ENCODE data around the gene CDO1. TPM values are rescaled to one million over a fixed set of nuclear protein-coding genes. Genes with fewer than 3 reads are reported as not detected.

The CDO1 gene
- total RNA-seq, 1 donor from 2014 or later, result 2.8 TPM

- TF ChIP-seq CTCF (IDR thresholded peaks at IDR 0.05), result no peak
- Mint-ChIP-seq H3K9me3 (ENCODE audit: low read depth) (peaks cover 11% of the 10 kb centered on the region), H3K27ac (ENCODE audit: unreplicated experiment) (peak overlapping the region; percentile 55), H3K27me3 (ENCODE audit: low read depth) (no peaks in the 10 kb centered on the region), H3K4me3 (ENCODE audit: unreplicated experiment) (no peak overlapping the region), H3K4me1 (ENCODE audit: low read depth) (peaks cover 57% of the 10 kb centered on the region), H3K36me3 (ENCODE audit: low read depth) (peaks cover 5% of the 10 kb centered on the region)
- no peak for DNase-seq (ENCODE audit: low spot score)
These were observed 39.5 kb upstream of the CDO1 start for GRCh38 chr5:115855959-115856358.

- no peak overlapping the region for H3K27ac Mint-ChIP-seq (ENCODE audit: unreplicated experiment)
These were observed 37.7 kb upstream of the CDO1 start for GRCh38 chr5:115854139-115854538.

GRCh38 chr5:115850744-115851416 is 34.4 kb upstream of the CDO1 start:
- Mint-ChIP-seq H3K27me3 (ENCODE audit: low read depth) (no peaks in the 10 kb centered on the region), H3K4me1 (ENCODE audit: low read depth) (peaks cover 39% of the 10 kb centered on the region), H3K36me3 (ENCODE audit: low read depth) (peaks cover 5% of the 10 kb centered on the region), H3K27ac (ENCODE audit: unreplicated experiment) (peak overlapping the region; percentile 2), H3K4me3 (ENCODE audit: unreplicated experiment) (no peak overlapping the region), H3K9me3 (ENCODE audit: low read depth) (peaks cover 11% of the 10 kb centered on the region)
- TF ChIP-seq CTCF (IDR thresholded peaks at IDR 0.05), result no peak
- DNase-seq (ENCODE audit: low spot score), result no peak

More at GRCh38 chr5:115854139-115854538, 37.7 kb upstream of the CDO1 start:
- Mint-ChIP-seq H3K4me1 (ENCODE audit: low read depth) (peaks cover 62% of the 10 kb centered on the region), H3K4me3 (ENCODE audit: unreplicated experiment) (no peak overlapping the region), H3K27me3 (ENCODE audit: low read depth) (no peaks in the 10 kb centered on the region), H3K9me3 (ENCODE audit: low read depth) (peaks cover 11% of the 10 kb centered on the region), H3K36me3 (ENCODE audit: low read depth) (peaks cover 5% of the 10 kb centered on the region)
- TF ChIP-seq CTCF (IDR thresholded peaks at IDR 0.05), result no peak
- DNase-seq (ENCODE audit: low spot score), result no peak

GRCh38 chr5:115849258-115849798 is 32.9 kb upstream of the CDO1 start:
- H3K9me3 Mint-ChIP-seq (ENCODE audit: low read depth), result peaks cover 11% of the 10 kb centered on the region
- H3K27me3 Mint-ChIP-seq (ENCODE audit: low read depth), result no peaks in the 10 kb centered on the region
- H3K27ac Mint-ChIP-seq (ENCODE audit: unreplicated experiment), result no peak overlapping the region
- H3K4me1 Mint-ChIP-seq (ENCODE audit: low read depth), result peaks cover 48% of the 10 kb centered on the region
- no peak overlapping the region for H3K4me3 Mint-ChIP-seq (ENCODE audit: unreplicated experiment)
- TF ChIP-seq CTCF (IDR thresholded peaks at IDR 0.05), result no peak
- peaks cover 5% of the 10 kb centered on the region for H3K36me3 Mint-ChIP-seq (ENCODE audit: low read depth)
- DNase-seq (ENCODE audit: low spot score), result no peak

- H3K27ac Mint-ChIP-seq (ENCODE audit: unreplicated experiment), result no peak overlapping the region
- no peaks in the 10 kb centered on the region for H3K9me3 Mint-ChIP-seq (ENCODE audit: low read depth)
- TF ChIP-seq CTCF (IDR thresholded peaks at IDR 0.05), result no peak
- H3K27me3 Mint-ChIP-seq (ENCODE audit: low read depth), result no peaks in the 10 kb centered on the region
- no peak overlapping the region for H3K4me3 Mint-ChIP-seq (ENCODE audit: unreplicated experiment)
- peaks cover 58% of the 10 kb centered on the region for H3K4me1 Mint-ChIP-seq (ENCODE audit: low read depth)
- DNase-seq (ENCODE audit: low spot score), result no peak
- H3K36me3 Mint-ChIP-seq (ENCODE audit: low read depth), result no peaks in the 10 kb centered on the region
These were observed 30.8 kb upstream of the CDO1 start for GRCh38 chr5:115847290-115847689.
